ENCODE results near the gene PELO.
A peak's percentile ranks its signal among the peaks of the same experiment; 100 is the strongest.

Gene PELO

GRCh38 chr5:52786949-52787599 lies 642 bp upstream of the PELO start (continued):
- TF ChIP-seq ZNF837 (tag by site-specific recombination; IDR thresholded peaks at IDR 0.05) (no peak), ZNF138 (tag by site-specific recombination; IDR thresholded peaks at IDR 0.05; ENCODE audit: borderline replicate concordance) (no peak), INSM2 (tag by site-specific recombination; IDR thresholded peaks at IDR 0.05) (no peak), ZIC2 (tag by site-specific recombination; IDR thresholded peaks at IDR 0.05) (no peak), ZNF768 (tag by site-specific recombination; IDR thresholded peaks at IDR 0.05) (peak; percentile 62; the same call in 1 of the 2 replicates), SETDB1 (IDR thresholded peaks at IDR 0.05; ENCODE audit: insufficient read length, low read length) (no peak), ZNF610 (tag by site-specific recombination; IDR thresholded peaks at IDR 0.05; ENCODE audit: borderline replicate concordance) (no peak), SP2 (tag by site-specific recombination; IDR thresholded peaks at IDR 0.05) (no peak), ZNF654 (tag by site-specific recombination; IDR thresholded peaks at IDR 0.05; ENCODE audit: low read depth) (peak; percentile 76), PBX3 (CRISPR knock-in tag; IDR thresholded peaks at IDR 0.05) (no peak), ZNF585B (tag by site-specific recombination; IDR thresholded peaks at IDR 0.05) (no peak), ZNF248 (tag by site-specific recombination; IDR thresholded peaks at IDR 0.05) (no peak), ZNF529 (tag by site-specific recombination; IDR thresholded peaks at IDR 0.05; ENCODE audit: insufficient replicate concordance) (no peak), ZSCAN16 (tag by site-specific recombination; IDR thresholded peaks at IDR 0.05) (no peak), OVOL3 (tag by site-specific recombination; IDR thresholded peaks at IDR 0.05) (no peak), GLI2 (tag by site-specific recombination; IDR thresholded peaks at IDR 0.05; ENCODE audit: borderline replicate concordance, low read depth) (no peak), ZNF560 (tag by site-specific recombination; IDR thresholded peaks at IDR 0.05; ENCODE audit: borderline replicate concordance) (no peak), ZNF518A (tag by site-specific recombination; conservative IDR thresholded peaks at IDR 0.05; ENCODE audit: low read depth) (no peak), ZBTB10 (tag by site-specific recombination; IDR thresholded peaks at IDR 0.05) (no peak), SCRT1 (tag by site-specific recombination; IDR thresholded peaks at IDR 0.05; ENCODE audit: borderline replicate concordance) (no peak), ZNF350 (tag by site-specific recombination; IDR thresholded peaks at IDR 0.05) (no peak), ELK4 (IDR thresholded peaks at IDR 0.05; ENCODE audit: borderline replicate concordance, low read depth, low read length) (no peak), ZSCAN23 (tag by site-specific recombination; IDR thresholded peaks at IDR 0.05) (no peak), RBAK (tag by site-specific recombination; IDR thresholded peaks at IDR 0.05) (no peak), ZNF473 (tag by site-specific recombination; IDR thresholded peaks at IDR 0.05) (no peak), ZNF133 (tag by site-specific recombination; IDR thresholded peaks at IDR 0.05) (no peak)

All from HEK293 (cell line).